Vagina (tissue), 2 donors: ENCODE measurements around the gene CDK16.

Source experiments
- CTCF ChIP-seq, 3 experiments: fragments of 450-650 bp in 2 of 3; fragments of 200-600 bp in 1 of 3; sonication (generic) in 1 of 3; IDR thresholded peaks; one replicate each; pipeline ENCODE4 v1.5.1; 2017 to 2019; ENCODE audit warnings: antibody characterized with exemption in 3 of 3, mild to moderate bottlenecking in 2 of 3, moderate library complexity in 2 of 3
- POLR2A ChIP-seq, 2 donors: fragments of 450-650 bp; IDR thresholded peaks; one replicate each; pipeline ENCODE4 v1.6.1; 2017; ENCODE audit warnings: antibody characterized with exemption in 2 of 2, mild to moderate bottlenecking in 2 of 2, moderate library complexity in 2 of 2
- POLR2AphosphoS5 ChIP-seq, 2 donors: sonication (generic); formaldehyde crosslinking; IDR thresholded peaks; one replicate each; pipeline ENCODE4 v1.9.0; 2017; ENCODE audit warnings: antibody characterized with exemption in 2 of 2, mild to moderate bottlenecking in 2 of 2, low read depth in 1 of 2; ENCODE audit not compliant: insufficient read depth in 1 of 2

- no peak for TF ChIP-seq CTCF (IDR thresholded peaks at IDR 0.05)
- TF ChIP-seq POLR2A (IDR thresholded peaks at IDR 0.05) = no peak
- TF ChIP-seq POLR2AphosphoS5 (IDR thresholded peaks at IDR 0.05; ENCODE audit: insufficient read depth in 1 of 2, low read depth in 1 of 2) = no peak
These were observed 22.1 kb downstream of the CDK16 start for GRCh38 chrX:47240619-47241018.
